HG03565 (cell line): ENCODE data around the gene TMEM126A.
"Not testable (repeated sequence)": the region's sequence is repeated elsewhere in the genome, so short reads cannot be mapped to it uniquely, and the experiment has no call there.

Source experiments
- ATAC-seq: cut with Tn5 transposase; IDR thresholded peaks from one replicate; pipeline ENCODE4 v1.9.1; 2021; ENCODE audit warnings: mild to moderate bottlenecking, moderate library complexity; ENCODE audit not compliant: unreplicated experiment

TMEM126A gene

GRCh38 chr11:85647604-85648299 is at the start of gene TMEM126A:
TSS of gene TMEM126A (plus strand) at chr11:85647967. CDS start at chr11:85650256, 2,289 bp downstream.
- ATAC-seq: peak; percentile 99

- no peak for ATAC-seq
Observed at GRCh38 chr11:85599083-85599482, 48.7 kb upstream of the TMEM126A start.

- no peak for ATAC-seq
Observed at GRCh38 chr11:85602526-85603213, 45.1 kb upstream of the TMEM126A start.

- no peak for ATAC-seq
Observed at GRCh38 chr11:85603220-85603619, 44.5 kb upstream of the TMEM126A start.

GRCh38 chr11:85606237-85606636 is 41.5 kb upstream of the TMEM126A start:
- ATAC-seq: not testable (repeated sequence)

GRCh38 chr11:85608621-85609020 is 39.1 kb upstream of the TMEM126A start:
- ATAC-seq: not testable (repeated sequence)

- ATAC-seq: not testable (repeated sequence)
Observed at GRCh38 chr11:85609286-85609685, 38.5 kb upstream of the TMEM126A start.

- not testable (repeated sequence) for ATAC-seq
Observed at GRCh38 chr11:85611643-85612042, 36.1 kb upstream of the TMEM126A start.

- no peak for ATAC-seq
Observed at GRCh38 chr11:85619499-85619898, 28.3 kb upstream of the TMEM126A start.

- no peak for ATAC-seq
Observed at GRCh38 chr11:85620256-85620655, 27.5 kb upstream of the TMEM126A start.

GRCh38 chr11:85626496-85626895 is 21.3 kb upstream of the TMEM126A start:
- ATAC-seq: no peak

GRCh38 chr11:85627332-85627997 is 20.3 kb upstream of the TMEM126A start, which contains the start of gene DLG2:
TSS of gene DLG2 (minus strand) at chr11:85627344.
- no peak for ATAC-seq

GRCh38 chr11:85627998-85628770 is 19.6 kb upstream of the TMEM126A start, which contains the start of gene TMEM126B:
TSS of gene TMEM126B (plus strand) at chr11:85628593. CDS start at chr11:85628608, 15 bp downstream.
- ATAC-seq: peak; percentile 97

GRCh38 chr11:85628771-85629341 is 18.9 kb upstream of the TMEM126A start:
- no peak for ATAC-seq

- no peak for ATAC-seq
Observed at GRCh38 chr11:85634747-85635146, 13.0 kb upstream of the TMEM126A start.

GRCh38 chr11:85643191-85643614 is 4.6 kb upstream of the TMEM126A start:
- no peak for ATAC-seq

GRCh38 chr11:85647078-85647477 is 689 bp upstream of the TMEM126A start:
- no peak for ATAC-seq

GRCh38 chr11:85651118-85651517 is 3.4 kb downstream of the TMEM126A start:
- ATAC-seq: no peak

- no peak for ATAC-seq
Observed at GRCh38 chr11:85652786-85653447, 5.2 kb downstream of the TMEM126A start.

- ATAC-seq: not testable (repeated sequence)
Observed at GRCh38 chr11:85654343-85654742, 6.6 kb downstream of the TMEM126A start.
